B cell (primary cell): ENCODE data around the gene CCDC3. TPM values are rescaled to one million over a fixed set of nuclear protein-coding genes. Genes with fewer than 3 reads are reported as not detected.

Experiments used
- ATAC-seq: fragments of 200-7000 bp; cut with Tn5 transposase; one replicate; pipeline ENCODE4 v1.10.0; 2021; ENCODE audit warnings: low read depth, mild to moderate bottlenecking, moderate number of reproducible peaks, moderate library complexity
- CTCF ChIA-PET: fragments of 350-600 bp; sonication (Branson Sonifier 250); formaldehyde crosslinking; loops from one replicate; lab custom pipeline; 2021; ENCODE audit warnings: antibody characterized with exemption, inconsistent platforms; lab: Charles Lee
- POLR2A ChIA-PET: fragments of 350-600 bp; sonication (Branson Sonifier 250); formaldehyde crosslinking; loops from one replicate; lab custom pipeline; 2021; ENCODE audit warnings: antibody characterized with exemption; lab: Charles Lee
- DNase-seq: peaks from one replicate; pipeline ENCODE4 v3.0.0; 2013
- H2AFZ ChIP-seq: 2 replicates; pipeline ENCODE4 v1.6.1; 2012; ENCODE audit warnings: mild to moderate bottlenecking, low read depth, low read length; ENCODE audit not compliant: insufficient read depth, poor library complexity, severe bottlenecking
- H3K27ac ChIP-seq, 2 donors: 1 replicate in 1 of 2; 2 replicates in 1 of 2; pipeline ENCODE4 v1.5.1; 2012 to 2013; ENCODE audit warnings: low read length in 2 of 2, mild to moderate bottlenecking in 2 of 2, moderate library complexity in 1 of 2
- H3K27me3 ChIP-seq, 4 experiments: fragments of 200-600 bp in 1 of 4; sonication (generic) in 1 of 4; replicated peaks in 1 of 4; 1 replicate in 2 of 4; 2 replicates in 2 of 4; pipeline versions ENCODE4 v1.6.1 to v1.7.0; 2013 to 2016; ENCODE audit warnings: low read length in 3 of 4, mild to moderate bottlenecking in 2 of 4, mixed read lengths in 1 of 4, moderate library complexity in 1 of 4; ENCODE audit not compliant: insufficient read depth in 4 of 4, control insufficient read depth in 3 of 4; ENCODE audit errors: control extremely low read depth in 1 of 4
- H3K36me3 ChIP-seq, 2 experiments: replicated peaks in 1 of 2; 1 replicate in 1 of 2; 2 replicates in 1 of 2; pipeline versions ENCODE4 v1.6.1 to v1.7.1; 2013; ENCODE audit warnings: low read length in 1 of 2; ENCODE audit not compliant: insufficient read depth in 2 of 2, control insufficient read depth in 1 of 2; ENCODE audit errors: control extremely low read depth in 1 of 2, extremely low read depth in 1 of 2
- H3K4me1 ChIP-seq, 2 donors: fragments of 200-600 bp in 1 of 2; sonication (generic) in 1 of 2; 1 replicate in 1 of 2; 2 replicates in 1 of 2; pipeline versions ENCODE4 v1.5.1 to v1.6.1; 2013 to 2017; ENCODE audit warnings: low read length in 2 of 2; ENCODE audit not compliant: control insufficient read depth in 2 of 2, insufficient read depth in 2 of 2
- H3K4me2 ChIP-seq: replicated peaks from 2 replicates; pipeline ENCODE3; 2012; ENCODE audit warnings: mild to moderate bottlenecking, low read depth, low read length; ENCODE audit not compliant: poor library complexity, severe bottlenecking
- H3K4me3 ChIP-seq, 5 experiments: fragments of 200-600 bp in 1 of 5; sonication (generic) in 1 of 5; 1 replicate in 3 of 5; 2 replicates in 2 of 5; pipeline versions ENCODE4 v1.5.1 to v1.7.0; 2011 to 2016; ENCODE audit warnings: low read length in 4 of 5, mild to moderate bottlenecking in 4 of 5, low read depth in 2 of 5, control low read depth in 1 of 5, moderate library complexity in 1 of 5; ENCODE audit not compliant: insufficient read depth in 1 of 5; ENCODE audit errors: control extremely low read depth in 1 of 5, extremely low read depth in 1 of 5
- H3K79me2 ChIP-seq: fragments of 200-600 bp; sonication (generic); one replicate; pipeline ENCODE4 v1.6.0; 2016; ENCODE audit warnings: low read length; ENCODE audit not compliant: control insufficient read depth, insufficient read depth
- H3K9ac ChIP-seq: fragments of 200-600 bp; sonication (generic); 2 replicates; pipeline ENCODE4 v1.6.1; 2017; ENCODE audit warnings: mild to moderate bottlenecking, low read length, moderate library complexity
- H3K9me3 ChIP-seq, 3 donors: one replicate each; pipeline versions ENCODE4 v1.6.1 to v1.7.1; 2013; ENCODE audit warnings: low read length in 2 of 3; ENCODE audit not compliant: control insufficient read depth in 2 of 3, insufficient read depth in 1 of 3; ENCODE audit errors: control extremely low read depth in 1 of 3
- H4K20me1 ChIP-seq: 2 replicates; pipeline ENCODE4 v1.6.0; 2012; ENCODE audit warnings: mild to moderate bottlenecking, low read length; ENCODE audit not compliant: insufficient read depth, control insufficient read depth, poor library complexity, severe bottlenecking
- H3K27ac Mint-ChIP-seq: one replicate; pipeline ENCODE4 v1.8.0; 2021; ENCODE audit warnings: mixed read lengths
- H3K27me3 Mint-ChIP-seq: one replicate; pipeline ENCODE4 v1.8.0; 2021; ENCODE audit warnings: mixed read lengths
- H3K4me1 Mint-ChIP-seq: one replicate; pipeline ENCODE4 v1.8.0; 2021; ENCODE audit warnings: mixed read lengths
- H3K4me3 Mint-ChIP-seq: one replicate; pipeline ENCODE4 v1.8.0; 2021; ENCODE audit warnings: mixed read lengths
- H3K9me3 Mint-ChIP-seq: one replicate; pipeline ENCODE4 v1.8.0; 2022; ENCODE audit warnings: mixed read lengths; ENCODE audit not compliant: insufficient read depth
- CTCF ChIP-seq: fragments of 200-600 bp; IDR thresholded peaks from one replicate; pipeline ENCODE4 v1.8.0; 2022; ENCODE audit warnings: antibody characterized with exemption, mild to moderate bottlenecking
- EZH2 ChIP-seq: IDR thresholded peaks from 2 replicates; pipeline ENCODE4 v1.6.1; 2012; ENCODE audit warnings: borderline replicate concordance, low read depth, mild to moderate bottlenecking, moderate library complexity, low read length; ENCODE audit not compliant: insufficient read depth, poor library complexity, severe bottlenecking
- WGBS: methylation state at CpG from one replicate; pipeline ENCODE4 v1.1.5; 2013; ENCODE audit warnings: missing lambda C conversion rate; ENCODE audit not compliant: insufficient coverage; 5-methylcytosine and 5-hydroxymethylcytosine counted together
- intact Hi-C: fragments of 100-400 bp; cut with micrococcal nuclease; formaldehyde crosslinking; loops from one replicate; pipeline ENCODE4 v1.10.0; 2022
- polyA plus RNA-seq: library from polyadenylated mRNA; depleted of rRNA; stranded (reverse); fragments of >200 nt; gene quantifications from 2 replicates; pipeline ENCODE4 v1.2.3, GENCODE V29; 2012
- total RNA-seq, 2 donors: library from RNA; stranded (reverse); fragments of 120-200 nt in 1 of 2; gene quantifications; 1 replicate in 1 of 2; 2 replicates in 1 of 2; pipeline versions ENCODE4 v1.2.3 to v1.2.4, GENCODE V29; 2013 to 2022

Gene CCDC3
- total and polyA plus RNA-seq, 2 donors (not counting 1 experiment from before 2014, with no cell fraction given), result 0.12 TPM; not detected in 1

GRCh38 chr10:12906051-12906541 lies 95.4 kb downstream of the CCDC3 start:
- no peak overlapping the region for H3K27ac Mint-ChIP-seq
- Histone ChIP-seq H3K79me2 (no peaks in the 10 kb centered on the region), H3K9ac (no peak overlapping the region), H3K27me3 (no peaks in the 10 kb centered on the region), H3K4me1 (no peaks in the 10 kb centered on the region), H3K4me3 (no peak overlapping the region), H3K27ac (no peak overlapping the region), H3K4me2 (no peak overlapping the region), H2AFZ (no peak overlapping the region), H3K9me3 (no peaks in the 10 kb centered on the region), H4K20me1 (no peaks in the 10 kb centered on the region), H3K36me3 (no peaks in the 10 kb centered on the region)
- no peaks in the 10 kb centered on the region for H3K4me1 Mint-ChIP-seq
- POLR2A ChIA-PET, result no interaction called here
- peaks cover 17% of the 10 kb centered on the region for H3K27me3 Mint-ChIP-seq
- WGBS, result 68% methylated on average over 12 of the region's 13 CpGs
- no peak for ATAC-seq
- CTCF ChIA-PET, result no interaction called here
- intact Hi-C loops, result no loop called here
- no peak for DNase-seq
- no peak for TF ChIP-seq CTCF
- TF ChIP-seq EZH2, result no peak
- H3K9me3 Mint-ChIP-seq, result no peaks in the 10 kb centered on the region
- H3K4me3 Mint-ChIP-seq, result no peak overlapping the region

GRCh38 chr10:12905067-12905466 lies 96.4 kb downstream of the CCDC3 start:
- Histone ChIP-seq H3K4me2 (no peak overlapping the region), H2AFZ (no peak overlapping the region), H3K4me3 (no peak overlapping the region), H4K20me1 (no peaks in the 10 kb centered on the region), H3K4me1 (no peaks in the 10 kb centered on the region), H3K36me3 (no peaks in the 10 kb centered on the region), H3K27me3 (no peaks in the 10 kb centered on the region), H3K79me2 (no peaks in the 10 kb centered on the region), H3K27ac (no peak overlapping the region), H3K9me3 (no peaks in the 10 kb centered on the region), H3K9ac (no peak overlapping the region)
- ChIA-PET CTCF (interaction anchor here (1.0 to 1.2 kb wide), 3 partner anchors 32 to 198 kb away, joined by 3 read pairs; no protein-coding TSS in a partner anchor), POLR2A (no interaction called here)
- intact Hi-C loops, result no loop called here
- Mint-ChIP-seq H3K27me3 (peaks cover 17% of the 10 kb centered on the region), H3K27ac (no peak overlapping the region), H3K9me3 (no peaks in the 10 kb centered on the region), H3K4me3 (no peak overlapping the region), H3K4me1 (no peaks in the 10 kb centered on the region)
- DNase-seq (no peak), ATAC-seq (no peak)
- TF ChIP-seq EZH2 (no peak), CTCF (no peak)
- no CpG with 5 or more reads among the region's 5 CpGs for WGBS
